NB4 (cell line): ENCODE measurements around the gene NUP50.

Experiments used
- POLR2A ChIP-seq: IDR thresholded peaks from 2 replicates; pipeline ENCODE4 v1.6.1; 2011; ENCODE audit warnings: mild to moderate bottlenecking; ENCODE audit not compliant: insufficient read length; ENCODE audit errors: extremely low read depth
- TF ChIP-seq, protein P1 (sequence below): IDR thresholded peaks from one replicate; pipeline ENCODE4 v1.5.1; 2012; ENCODE audit warnings: low read depth, low read length

DNA sequence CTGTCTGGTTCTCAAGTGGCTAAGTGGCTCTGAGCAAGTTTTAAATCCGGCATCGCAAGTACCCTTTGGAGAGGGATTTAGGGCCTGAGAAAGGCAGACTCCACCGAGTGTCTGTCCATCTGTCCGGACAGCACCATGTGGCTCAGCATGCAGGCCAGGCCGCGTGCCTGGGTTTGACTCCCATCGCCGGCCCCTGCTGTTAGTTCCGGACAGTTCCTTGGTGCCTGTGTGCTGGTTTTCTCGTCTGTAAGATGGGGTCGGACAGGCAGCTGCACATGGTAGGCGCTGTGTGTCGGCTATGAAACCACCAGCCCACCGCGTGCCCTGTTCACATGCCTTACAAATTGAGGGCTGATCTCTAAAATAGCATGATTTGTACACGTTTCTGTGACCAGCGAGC lies 31.0 kb downstream of the NUP50 start:
- TF ChIP-seq, protein P1, sequence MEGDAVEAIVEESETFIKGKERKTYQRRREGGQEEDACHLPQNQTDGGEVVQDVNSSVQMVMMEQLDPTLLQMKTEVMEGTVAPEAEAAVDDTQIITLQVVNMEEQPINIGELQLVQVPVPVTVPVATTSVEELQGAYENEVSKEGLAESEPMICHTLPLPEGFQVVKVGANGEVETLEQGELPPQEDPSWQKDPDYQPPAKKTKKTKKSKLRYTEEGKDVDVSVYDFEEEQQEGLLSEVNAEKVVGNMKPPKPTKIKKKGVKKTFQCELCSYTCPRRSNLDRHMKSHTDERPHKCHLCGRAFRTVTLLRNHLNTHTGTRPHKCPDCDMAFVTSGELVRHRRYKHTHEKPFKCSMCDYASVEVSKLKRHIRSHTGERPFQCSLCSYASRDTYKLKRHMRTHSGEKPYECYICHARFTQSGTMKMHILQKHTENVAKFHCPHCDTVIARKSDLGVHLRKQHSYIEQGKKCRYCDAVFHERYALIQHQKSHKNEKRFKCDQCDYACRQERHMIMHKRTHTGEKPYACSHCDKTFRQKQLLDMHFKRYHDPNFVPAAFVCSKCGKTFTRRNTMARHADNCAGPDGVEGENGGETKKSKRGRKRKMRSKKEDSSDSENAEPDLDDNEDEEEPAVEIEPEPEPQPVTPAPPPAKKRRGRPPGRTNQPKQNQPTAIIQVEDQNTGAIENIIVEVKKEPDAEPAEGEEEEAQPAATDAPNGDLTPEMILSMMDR = no peak
- TF ChIP-seq POLR2A = no peak
